UCSD-AML1 (cell line): ENCODE results near the gene KAZN.

ENCODE experiments used
- DNase-seq: peaks from one replicate; lab custom pipeline; 2025; ENCODE audit not compliant: unreplicated experiment; lab: John Stamatoyannopoulos, UW

The KAZN gene

DNA sequence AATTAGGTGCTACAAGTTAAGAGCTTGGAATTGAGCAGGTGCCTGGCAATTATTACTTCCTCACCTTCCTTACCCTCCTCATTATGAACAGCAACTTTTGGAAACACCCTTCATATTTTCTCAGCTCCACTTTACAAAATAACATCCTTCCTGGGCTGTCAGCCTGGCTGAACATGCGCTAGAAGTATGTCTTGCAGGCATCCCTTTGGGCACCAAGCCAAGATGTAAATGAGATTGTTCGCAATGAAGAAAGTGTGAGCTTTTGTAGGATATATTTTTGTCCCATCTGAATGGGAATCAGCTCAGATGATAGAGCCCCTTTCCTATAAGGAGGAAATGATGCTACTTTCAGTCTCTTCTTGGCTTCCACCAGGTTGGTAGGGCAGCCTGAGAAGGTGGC, 245.9 kb downstream of the KAZN start:
- DNase-seq: no peak

DNA sequence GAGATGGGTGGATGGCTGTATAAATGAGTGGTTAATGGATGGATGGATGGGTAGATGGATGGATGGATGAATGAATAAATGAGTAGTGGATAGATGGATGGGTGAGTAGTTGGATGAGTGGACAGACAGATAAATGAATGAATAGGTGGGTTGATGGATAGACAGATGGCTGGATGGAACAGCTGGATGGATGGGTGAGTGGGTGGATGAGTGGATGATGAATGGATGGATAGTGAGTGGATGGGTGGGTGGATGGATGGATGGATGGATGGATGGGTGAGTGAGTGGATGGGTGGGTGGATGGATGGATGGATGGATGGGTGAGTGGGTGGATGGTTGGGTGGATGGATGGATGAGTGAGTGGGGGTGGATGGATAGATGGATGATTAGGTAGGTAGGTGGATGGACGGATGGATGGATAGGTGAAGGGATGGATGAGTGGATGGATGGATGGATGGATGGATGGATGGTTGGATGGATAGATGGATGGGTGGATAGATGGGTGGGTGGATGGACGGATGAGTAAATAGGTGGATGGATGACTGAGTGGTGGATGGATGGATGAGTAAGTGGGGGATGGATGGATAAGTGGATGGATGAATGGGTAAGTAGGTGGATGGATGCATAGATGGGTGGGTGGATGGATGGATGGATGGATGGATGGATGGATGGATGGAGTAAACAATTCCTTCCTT, 246.6 kb downstream of the KAZN start:
- no peak for DNase-seq

- no peak for DNase-seq
Observed at GRCh38 chr1:14845851-14846250, 247.4 kb downstream of the KAZN start.

GRCh38 chr1:14846688-14847087, 248.2 kb downstream of the KAZN start:
- DNase-seq: no peak

GRCh38 chr1:14848203-14848602, 249.7 kb downstream of the KAZN start:
- DNase-seq: no peak

- no peak for DNase-seq
Observed at GRCh38 chr1:14848625-14849024, 250.1 kb downstream of the KAZN start.

DNA sequence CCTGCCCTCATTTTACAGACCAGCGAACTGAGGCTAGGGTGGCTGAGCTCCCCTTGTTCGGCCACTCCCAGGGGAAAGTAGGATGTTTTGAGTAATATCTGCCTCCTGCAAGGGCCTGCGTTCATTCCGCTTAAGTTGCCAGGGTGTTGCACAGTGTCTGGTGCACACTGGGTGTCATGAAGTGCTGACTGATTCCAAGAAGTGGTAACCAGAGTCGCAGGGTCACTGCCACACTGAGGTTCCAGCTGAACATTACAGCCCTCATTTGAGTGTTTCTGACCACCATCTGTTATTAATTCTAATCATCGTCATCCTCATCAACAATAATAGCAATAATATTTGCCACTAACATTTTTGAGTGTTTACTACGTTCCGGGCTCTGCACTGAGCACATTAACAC, 250.6 kb downstream of the KAZN start:
- DNase-seq: no peak

- peak; percentile 18 for DNase-seq
Observed at GRCh38 chr1:14850563-14850962, 252.1 kb downstream of the KAZN start.

GRCh38 chr1:14851760-14852159, 253.3 kb downstream of the KAZN start:
- no peak for DNase-seq

GRCh38 chr1:14852291-14852690, 253.8 kb downstream of the KAZN start:
- DNase-seq: no peak

DNA sequence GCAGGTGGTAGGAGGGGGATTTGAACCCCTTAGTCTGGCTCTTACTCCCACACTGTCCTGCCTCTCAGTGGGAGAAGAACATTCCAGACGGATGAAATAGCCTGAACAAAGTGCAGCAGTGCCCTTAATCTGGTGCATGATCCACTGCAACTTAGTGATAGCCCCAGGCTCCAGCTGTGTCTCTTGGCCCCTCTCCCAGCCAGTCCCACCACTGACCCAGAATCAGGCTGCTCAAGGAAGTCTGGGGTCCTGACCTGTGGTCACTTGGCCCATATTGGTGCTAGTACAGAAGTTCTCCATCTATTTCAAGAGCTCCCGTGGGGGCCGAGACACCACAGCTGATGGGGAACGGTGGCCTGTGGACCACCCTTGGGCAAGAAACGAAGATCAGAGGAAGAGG, 255.0 kb downstream of the KAZN start:
- DNase-seq: no peak

DNA sequence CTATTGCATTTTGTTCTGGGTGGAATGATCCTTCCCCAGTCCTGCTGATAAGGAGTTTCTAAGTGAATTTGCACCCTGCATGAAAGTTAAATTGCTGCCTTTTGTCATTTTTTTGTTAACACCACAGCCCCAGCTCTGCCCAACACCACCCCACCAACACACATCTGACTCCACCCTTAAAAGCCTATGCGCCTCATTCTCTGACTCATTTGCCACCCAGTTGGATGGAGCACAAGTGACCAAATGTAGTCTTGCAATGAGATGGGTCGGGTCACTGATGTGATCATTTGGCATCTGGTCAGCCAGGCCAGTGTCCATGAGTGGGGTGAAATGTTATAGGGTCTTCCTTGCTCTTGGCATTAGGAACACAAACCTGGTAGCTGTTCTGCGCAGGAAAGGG, 256.8 kb downstream of the KAZN start:
- no peak for DNase-seq

DNA sequence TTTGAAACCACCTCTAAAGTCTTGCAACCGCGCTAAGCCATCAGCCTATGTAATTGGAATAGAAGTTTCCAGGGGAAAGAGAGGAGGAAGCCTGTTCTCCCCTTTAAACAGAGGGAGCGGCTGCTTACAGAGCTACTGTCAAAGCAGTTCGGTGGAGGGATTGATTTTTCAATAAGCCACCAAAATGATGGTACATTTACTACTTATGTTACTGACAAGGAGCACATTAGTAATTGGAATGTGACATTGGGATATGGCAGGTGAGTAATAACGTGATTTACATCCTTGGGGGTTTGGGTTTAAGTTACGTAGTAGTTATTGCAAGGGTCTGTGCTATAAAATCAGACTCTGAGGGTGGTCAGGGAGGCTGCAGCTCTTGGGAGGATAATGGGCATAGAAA, 257.3 kb downstream of the KAZN start:
- DNase-seq: no peak

- no peak for DNase-seq
Observed at GRCh38 chr1:14857436-14858195, 259.1 kb downstream of the KAZN start.

GRCh38 chr1:14862114-14862771, 263.8 kb downstream of the KAZN start:
- no peak for DNase-seq

- DNase-seq: no peak
Observed at GRCh38 chr1:14865106-14865505, 266.6 kb downstream of the KAZN start.

DNA sequence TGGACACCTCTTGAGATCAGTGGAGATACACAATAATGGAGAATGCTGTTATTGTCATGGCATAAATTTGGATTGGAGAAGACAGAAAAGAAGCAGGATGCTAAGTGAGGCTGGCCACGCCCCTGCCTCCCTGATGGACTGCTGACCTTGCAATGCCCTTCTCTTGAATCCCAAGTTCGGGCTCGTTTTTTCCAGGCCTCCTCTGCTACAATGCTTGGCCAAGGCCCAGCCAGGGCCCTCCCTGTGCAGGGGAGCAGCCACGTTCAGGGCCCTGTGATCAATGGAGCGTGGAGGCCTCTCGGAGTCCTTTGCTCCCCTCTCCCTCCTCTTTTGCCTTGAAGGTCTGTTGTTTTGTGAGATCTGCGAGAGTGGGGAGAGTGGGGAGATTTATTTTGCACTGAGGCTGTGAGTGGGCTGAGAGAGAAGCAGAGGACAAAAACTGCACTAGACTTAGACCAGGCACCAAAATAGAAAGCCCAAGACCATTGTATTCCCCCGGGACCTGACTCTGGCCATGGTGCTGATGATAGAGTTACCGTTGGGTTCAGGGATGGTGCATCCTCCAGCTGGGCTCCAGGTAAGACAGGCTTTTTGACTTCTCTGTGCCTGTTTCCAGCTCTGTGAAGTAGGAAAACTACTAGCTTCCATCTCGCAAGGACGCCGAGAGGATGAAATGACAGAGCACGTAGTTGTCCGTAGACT, 268.6 kb downstream of the KAZN start:
- no peak for DNase-seq

GRCh38 chr1:14869187-14869586, 270.7 kb downstream of the KAZN start:
- no peak for DNase-seq

DNA sequence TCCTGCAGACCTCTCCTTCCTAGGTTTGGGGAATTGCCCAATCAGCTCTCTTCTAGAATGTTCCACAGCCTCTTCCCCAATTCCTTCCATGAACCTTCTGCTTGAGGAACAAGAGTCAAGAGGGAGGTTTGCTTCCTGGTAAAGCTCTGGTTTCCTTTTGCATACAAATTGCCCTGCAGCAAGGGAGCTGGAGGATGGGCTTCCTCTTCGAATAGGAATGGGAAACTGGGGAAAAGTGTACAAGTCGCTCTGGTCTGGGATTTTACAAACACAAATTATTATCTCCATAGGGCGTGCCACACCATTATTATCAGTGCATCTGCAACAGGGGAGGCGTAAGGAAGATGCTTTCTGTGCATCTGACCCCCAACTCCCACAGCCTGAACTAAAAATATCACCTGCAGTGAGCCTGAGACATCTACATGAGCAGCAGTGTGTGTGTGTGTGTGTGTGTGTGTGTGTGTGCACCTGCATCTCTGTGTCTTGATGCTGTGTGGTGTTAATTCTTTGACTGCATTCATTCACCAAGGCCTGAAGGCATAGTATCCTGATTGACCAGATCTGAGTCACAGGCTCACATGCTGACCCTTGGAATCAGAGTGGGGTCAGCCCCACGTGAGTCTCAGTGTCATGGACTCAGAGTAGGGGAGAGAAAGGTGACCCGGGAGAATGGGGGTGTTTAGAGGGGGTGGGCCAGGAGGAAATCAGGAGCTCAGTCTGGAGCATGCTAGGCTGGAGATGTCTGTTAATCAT, 272.9 kb downstream of the KAZN start:
- no peak for DNase-seq

GRCh38 chr1:14872762-14873161, 274.3 kb downstream of the KAZN start:
- no peak for DNase-seq

- DNase-seq: no peak
Observed at GRCh38 chr1:14873677-14874076, 275.2 kb downstream of the KAZN start.
